Adipose tissue (tissue), 3 donors: ENCODE measurements around the gene NMNAT1. TPM values are rescaled to one million over a fixed set of nuclear protein-coding genes. Genes with fewer than 3 reads are reported as not detected.
"Not testable (repeated sequence)": the region's sequence is repeated elsewhere in the genome, so short reads cannot be mapped to it uniquely, and the experiment has no call there.

Experiments used
- H3K27ac ChIP-seq: one replicate; pipeline ENCODE4 v1.5.1; 2013; ENCODE audit warnings: low read depth, low read length
- WGBS, 3 donors: extraction: QIAGEN DNeasy Blood & Tissue Kit; methylation state at CpG; one replicate each; pipeline ENCODE4 v1.1.7; 2013; 5-methylcytosine and 5-hydroxymethylcytosine counted together
- polyA plus RNA-seq, 3 donors: library from polyadenylated mRNA; stranded (reverse); fragments of 200-250 nt; gene quantifications; one replicate each; pipeline ENCODE4 v1.2.3, GENCODE V29; 2013
- donor health status: healthy with polysubstance abuse.
- donor health status: Bipolar disorder and iron deficiency.
- donor health status: healthy.

Gene NMNAT1
- polyA plus RNA-seq, 3 donors = 4.2 to 4.9 (median 4.9) TPM

DNA sequence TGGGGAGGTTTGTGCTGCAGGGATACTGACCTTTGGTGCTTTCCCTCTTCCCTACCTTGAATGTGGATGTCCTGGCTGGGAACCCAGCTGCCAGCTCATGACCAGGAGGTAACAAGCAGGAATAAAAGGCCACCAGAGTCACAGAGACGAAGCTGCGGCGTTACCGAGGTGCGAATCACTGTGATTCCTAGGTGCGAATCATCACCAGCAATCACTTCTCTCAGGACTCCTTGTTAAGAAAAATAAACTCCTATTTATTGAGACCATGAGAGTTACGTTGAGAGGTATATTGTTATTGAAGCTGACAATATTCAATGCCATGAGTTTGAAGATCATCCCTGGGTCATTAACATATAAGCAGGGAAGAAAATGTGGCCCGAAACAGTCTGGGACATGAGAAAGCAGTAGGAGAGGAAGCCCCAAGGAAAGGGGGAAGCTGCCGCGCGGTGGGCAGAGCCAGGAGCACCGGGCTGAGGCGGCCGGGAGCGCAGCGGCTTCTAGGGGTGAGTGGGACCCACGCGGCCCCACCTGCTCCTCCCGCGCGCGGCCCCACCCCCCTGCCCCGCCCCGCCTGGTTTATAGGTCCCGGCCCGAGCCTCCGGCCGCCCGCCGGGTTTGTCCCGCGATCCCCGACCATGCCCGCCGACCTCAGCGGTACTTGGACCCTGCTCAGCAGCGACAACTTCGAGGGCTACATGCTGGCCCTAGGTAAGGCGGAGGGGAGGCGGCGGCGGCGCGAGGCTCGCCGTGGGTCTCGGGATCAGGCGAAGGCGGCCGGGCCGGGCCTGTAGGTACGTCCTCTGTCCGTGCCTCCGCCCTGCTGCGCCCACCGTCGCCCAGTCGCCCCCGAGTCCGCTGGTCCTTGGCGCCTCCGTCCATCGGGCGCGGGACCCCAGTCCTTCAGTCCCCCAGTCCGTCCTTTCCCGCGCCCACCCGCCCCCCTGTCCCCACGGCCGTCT, 53.6 kb downstream of the NMNAT1 start, which contains the start of gene RBP7:
TSS of gene RBP7 (plus strand) at position 605 of the 959 bp plus-strand sequence. CDS start at position 636, 31 bp downstream.
- no peak within 1 kb of the TSS for H3K27ac ChIP-seq
- 6 to 10% (median 6%) methylated on average over 55 to 70 of the region's 71 CpGs for WGBS, 3 donors

DNA sequence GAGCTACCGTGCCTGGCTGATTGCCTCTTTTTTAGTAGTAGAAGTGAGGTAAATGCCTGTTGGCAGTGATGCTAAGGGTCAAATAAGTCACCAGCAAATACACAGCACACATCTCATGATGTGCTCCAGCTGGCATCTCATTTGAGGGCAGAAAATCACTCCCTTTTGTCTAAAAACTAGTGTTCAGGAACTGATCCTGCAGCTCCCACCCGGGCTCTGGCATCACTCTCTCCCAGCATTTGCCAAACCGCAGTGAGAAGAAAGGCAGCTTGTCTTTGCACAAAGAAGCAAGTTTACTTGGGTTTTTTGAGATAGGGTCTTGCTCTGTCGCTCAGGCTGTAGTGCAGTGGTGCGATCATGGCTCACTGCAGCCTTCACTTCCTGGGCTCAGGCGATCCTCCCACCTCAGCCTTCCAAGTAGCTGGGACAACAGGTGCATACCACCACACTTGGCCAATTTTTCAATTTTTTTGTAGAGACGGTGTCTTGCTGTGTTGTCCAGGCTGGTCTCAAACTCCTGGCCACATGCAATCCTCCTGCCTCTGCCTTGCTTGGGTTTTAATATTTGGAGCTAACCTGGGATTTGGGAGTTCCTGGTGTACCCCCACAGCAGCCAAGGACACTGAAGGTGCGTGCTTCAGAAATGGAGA, 57.9 kb downstream of the NMNAT1 start:
- H3K27ac ChIP-seq = no peak overlapping the region
- WGBS, 3 donors = 72 to 77% (median 75%) methylated on average over 8 of the region's 8 CpGs

DNA sequence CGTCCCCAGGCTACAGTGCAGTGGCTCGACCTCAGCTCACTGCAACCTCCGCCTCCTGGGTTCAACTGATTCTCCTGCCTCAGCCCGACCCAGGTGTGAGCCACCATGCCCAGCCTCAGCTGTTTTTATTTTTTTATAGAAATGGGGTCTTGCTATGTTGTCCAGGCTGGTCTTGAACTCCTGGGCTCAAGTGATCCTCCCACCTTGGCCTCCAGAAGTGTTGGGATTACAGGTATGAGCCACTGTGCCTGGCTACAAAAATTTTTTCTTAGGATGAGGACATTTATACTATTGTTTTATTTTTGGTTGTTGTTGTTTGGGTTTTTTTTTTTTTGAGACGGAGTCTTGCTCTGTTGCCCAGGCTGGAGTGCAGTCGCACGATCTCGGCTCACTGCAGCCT, 62.0 kb downstream of the NMNAT1 start:
- not testable (repeated sequence) for H3K27ac ChIP-seq
- 89 to 92% (median 92%) methylated on average over 8 of the region's 8 CpGs for WGBS, 3 donors

DNA sequence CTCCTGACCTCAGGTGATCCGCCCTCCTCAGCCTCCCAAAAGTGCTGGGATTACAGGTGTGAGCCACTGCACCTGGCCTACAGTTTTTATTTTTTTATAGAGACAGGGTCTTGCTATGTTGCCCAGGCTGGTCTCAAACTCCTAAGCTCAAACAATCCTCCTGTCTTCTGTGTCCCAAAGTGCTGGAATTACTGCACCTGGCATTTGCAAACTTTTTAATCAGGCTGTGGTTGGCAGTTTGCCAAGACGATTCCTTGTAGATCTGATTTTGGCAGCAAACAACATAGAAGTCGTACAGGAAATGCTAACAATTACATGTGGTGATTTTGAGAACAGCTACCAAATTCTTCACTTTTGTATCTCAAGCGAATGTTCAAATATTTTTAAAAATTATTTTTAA, 63.9 kb downstream of the NMNAT1 start:
- 27 to 59% (median 51%) methylated on average over 4 of the region's 4 CpGs for WGBS, 3 donors
- no peak overlapping the region for H3K27ac ChIP-seq

DNA sequence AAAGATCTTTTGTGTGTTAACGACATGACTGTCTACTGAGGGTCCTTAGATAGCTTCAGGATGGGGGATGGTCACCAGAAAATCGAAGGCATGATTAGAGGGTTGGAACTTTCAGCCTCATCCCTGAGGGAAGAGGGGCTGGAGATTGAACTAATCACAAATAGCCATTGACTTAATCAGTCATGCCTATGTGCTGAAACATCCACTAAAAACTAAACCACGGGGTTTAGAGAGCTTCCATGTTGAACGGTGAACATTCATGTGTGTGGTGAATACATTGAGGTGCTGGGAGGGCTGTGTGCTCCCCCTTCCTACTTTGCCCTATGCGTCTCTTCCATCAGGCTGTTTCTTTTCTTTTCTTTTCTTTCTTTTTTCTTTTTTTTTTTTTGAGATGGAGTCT, 70.7 kb downstream of the NMNAT1 start:
- WGBS, 3 donors = 86 to 91% (median 88%) methylated on average over 5 of the region's 5 CpGs
- H3K27ac ChIP-seq = no peak overlapping the region

DNA sequence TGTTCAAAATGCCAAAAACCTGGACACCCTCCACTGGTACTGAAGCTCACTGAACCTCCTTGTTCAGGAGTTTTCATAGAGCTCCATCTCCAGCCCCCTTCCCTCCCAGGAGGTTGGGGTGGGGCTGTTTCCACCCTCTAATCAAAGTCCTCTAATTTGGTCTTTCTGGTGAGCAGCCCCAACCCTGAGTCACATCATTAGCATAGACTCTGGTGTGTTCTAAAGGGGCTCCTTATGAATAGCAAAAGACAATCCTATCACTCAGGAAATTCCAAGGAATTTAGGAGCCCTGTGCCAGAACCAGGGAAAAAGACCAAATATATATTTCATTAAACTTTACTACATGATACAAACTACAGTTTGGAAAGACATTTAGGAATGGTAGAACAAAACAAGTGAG, 76.3 kb downstream of the NMNAT1 start:
- no peak overlapping the region for H3K27ac ChIP-seq

DNA sequence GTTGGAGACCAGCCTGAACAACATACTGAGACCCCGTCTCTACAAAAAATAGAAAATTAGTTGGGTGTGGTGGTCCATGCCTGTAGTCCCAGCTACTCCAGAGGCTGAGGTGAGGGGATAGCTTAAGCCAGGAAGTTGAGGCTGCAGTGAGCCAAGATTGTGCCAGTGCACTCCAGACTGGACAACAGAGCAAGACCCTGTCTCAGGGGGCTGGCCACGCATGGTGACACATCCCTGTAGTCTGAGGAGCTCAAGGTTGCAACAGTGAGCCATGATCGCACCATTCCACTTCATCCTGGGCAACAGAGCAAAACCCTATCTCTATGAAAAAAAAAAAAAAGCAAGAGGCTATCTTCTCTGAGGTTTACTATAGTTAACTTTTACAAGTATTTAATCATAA, 76.8 kb downstream of the NMNAT1 start:
- no peak overlapping the region for H3K27ac ChIP-seq
- 81 to 90% (median 87%) methylated on average over 3 of the region's 3 CpGs for WGBS, 3 donors

DNA sequence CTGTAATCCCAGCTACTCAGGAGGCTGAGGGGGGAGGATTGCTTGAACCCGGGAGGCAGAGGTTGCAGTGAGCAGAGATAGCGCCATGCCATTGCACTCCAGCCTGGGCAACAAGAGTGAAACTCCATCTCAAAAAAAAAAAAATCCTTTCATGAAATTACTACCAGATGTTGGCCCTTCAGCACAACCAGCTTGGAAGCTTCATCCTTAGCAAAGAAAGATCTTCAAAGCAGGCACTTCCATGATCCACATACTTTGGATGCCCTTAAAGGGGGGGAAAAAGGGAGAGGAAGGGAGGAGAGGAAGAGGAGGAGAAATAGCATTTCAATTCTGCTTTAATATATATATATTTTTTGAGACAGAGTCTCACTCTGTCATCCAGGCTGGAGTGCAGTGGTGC, 77.4 kb downstream of the NMNAT1 start:
- not testable (repeated sequence) for H3K27ac ChIP-seq
- 71 to 74% (median 73%) methylated on average over 2 of the region's 2 CpGs for whole genome bisulfite sequencing, 3 donors

DNA sequence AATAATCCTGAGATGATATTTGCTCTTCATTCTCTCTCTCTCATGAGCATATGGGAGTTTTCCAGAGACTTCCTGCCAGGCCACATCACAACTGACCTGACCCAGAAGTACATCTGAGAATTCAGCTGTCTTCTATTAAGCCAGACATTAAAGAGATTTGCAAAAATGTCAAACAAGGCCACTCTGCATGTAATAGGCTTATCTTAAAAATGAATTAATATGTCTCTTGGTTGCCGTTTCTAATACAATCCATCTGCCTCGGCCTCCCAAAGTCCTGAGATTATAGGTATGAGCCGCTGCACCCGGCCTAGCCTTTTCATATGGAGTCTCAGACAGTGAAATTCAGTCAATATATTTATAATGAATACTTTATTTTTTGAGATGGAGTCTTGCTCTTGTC, 78.7 kb downstream of the NMNAT1 start:
- not testable (repeated sequence) for H3K27ac ChIP-seq
- 85 to 90% (median 85%) methylated on average over 4 of the region's 4 CpGs for whole genome bisulfite sequencing, 3 donors

DNA sequence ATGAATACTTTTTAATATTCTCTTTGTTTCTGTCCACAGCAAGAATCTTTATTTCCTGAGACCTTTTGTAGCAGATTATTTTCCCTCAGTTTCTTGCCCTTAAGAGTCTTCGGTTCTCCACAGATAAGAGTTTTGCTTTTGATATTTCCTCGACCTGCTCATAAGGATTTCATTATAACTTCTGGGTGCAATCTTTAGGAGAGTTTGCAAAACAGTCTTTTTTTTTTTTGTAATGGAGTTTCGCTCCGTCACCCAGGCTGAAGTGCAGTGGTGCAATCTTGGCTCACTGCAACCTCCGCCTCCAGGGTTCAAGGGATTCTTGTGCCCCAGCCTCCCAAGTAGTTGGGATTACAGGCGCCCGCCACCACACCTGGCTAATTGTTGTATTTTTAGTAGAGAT, 79.4 kb downstream of the NMNAT1 start:
- no peak overlapping the region for H3K27ac ChIP-seq
- WGBS, 3 donors = 67 to 88% (median 71%) methylated on average over 7 of the region's 7 CpGs

DNA sequence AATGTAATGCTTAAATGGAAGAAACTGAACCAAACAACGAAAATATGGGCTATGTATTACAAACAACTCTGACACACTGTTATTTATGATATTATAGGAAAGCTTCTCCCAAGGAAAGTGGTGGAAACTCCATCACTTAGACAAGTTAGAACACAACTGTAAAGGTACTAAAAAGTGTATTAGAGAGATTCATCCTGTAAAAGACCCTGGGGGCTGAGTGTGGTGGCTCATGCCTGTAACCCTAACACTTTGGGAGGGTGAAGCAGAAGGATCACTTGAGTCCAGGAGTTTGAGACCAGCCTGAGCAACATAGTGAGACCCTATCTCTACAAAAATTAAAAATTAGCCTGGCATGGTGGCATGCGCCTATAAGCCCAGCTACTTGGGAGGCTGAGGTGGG, 82.1 kb downstream of the NMNAT1 start:
- no peak overlapping the region for H3K27ac ChIP-seq
- WGBS, 3 donors = 83 to 87% (median 84%) methylated on average over 2 of the region's 2 CpGs

DNA sequence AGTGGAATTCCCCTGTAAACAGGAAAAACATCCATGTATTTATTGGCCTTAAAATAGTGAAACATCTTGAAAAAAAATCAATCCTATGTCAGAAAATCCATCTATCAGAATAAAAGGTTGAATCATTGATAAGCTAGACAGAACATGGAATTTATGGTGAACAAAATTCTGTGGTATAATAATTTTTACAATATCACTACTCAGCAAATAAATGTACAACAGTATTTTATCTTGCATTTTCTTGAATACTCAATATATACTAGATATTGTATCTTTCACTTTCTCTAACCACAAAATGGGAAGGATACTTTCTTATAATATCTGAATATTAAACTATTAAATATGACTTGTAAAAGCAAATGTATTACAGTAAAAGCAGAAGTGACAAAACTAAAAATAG, 83.8 kb downstream of the NMNAT1 start:
- no peak overlapping the region for H3K27ac ChIP-seq

DNA sequence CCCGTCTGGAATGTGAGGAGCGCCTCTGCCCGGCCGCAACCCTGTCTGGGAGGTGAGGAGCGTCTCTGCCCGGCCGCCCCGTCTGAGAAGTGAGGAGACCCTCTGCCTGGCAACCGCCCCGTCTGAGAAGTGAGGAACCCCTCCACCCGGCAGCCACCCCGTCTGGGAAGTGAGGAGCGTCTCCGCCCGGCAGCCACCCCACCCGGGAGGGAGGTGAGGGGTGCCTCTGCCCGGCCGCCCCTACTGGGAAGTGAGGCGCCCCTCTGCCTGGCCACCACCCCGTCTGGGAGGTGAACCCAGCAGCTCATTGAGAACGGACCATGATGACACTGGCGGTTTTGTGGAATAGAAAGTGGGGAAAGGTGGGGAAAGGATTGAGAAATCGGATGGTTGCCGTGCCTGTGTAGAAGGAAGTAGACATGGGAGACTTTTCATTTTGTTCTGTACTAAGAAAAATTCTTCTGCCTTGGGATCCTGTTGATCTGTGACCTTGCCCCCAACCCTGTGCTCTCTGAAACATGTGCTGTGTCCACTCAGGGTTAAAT, 85.8 kb downstream of the NMNAT1 start:
- 57 to 85% (median 73%) methylated on average over 16 to 24 of the region's 24 CpGs for WGBS, 3 donors

DNA sequence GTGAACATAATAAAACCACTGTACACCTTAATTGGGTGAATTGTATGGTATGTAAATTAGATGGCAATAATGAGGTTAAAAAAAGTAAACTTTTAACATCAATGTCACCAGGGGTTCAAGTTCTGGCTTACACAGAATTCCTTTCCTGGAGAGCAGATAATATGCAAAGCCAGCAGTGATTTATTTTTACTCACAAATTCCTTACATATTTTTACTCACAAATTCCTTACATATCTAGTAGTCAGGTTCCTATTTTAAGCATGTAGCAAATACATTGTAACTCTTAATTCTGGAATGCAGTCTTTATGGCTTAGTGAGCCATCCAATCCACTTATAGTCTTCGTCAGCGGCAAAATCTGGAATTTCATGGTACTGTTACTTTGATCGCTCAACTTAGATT, 88.2 kb downstream of the NMNAT1 start:
- no peak overlapping the region for H3K27ac ChIP-seq
- 86 to 93% (median 92%) methylated on average over 3 of the region's 3 CpGs for WGBS, 3 donors

More for the DNA sequence above, 85.8 kb downstream of the NMNAT1 start:
- H3K27ac ChIP-seq = not testable (repeated sequence)

DNA sequence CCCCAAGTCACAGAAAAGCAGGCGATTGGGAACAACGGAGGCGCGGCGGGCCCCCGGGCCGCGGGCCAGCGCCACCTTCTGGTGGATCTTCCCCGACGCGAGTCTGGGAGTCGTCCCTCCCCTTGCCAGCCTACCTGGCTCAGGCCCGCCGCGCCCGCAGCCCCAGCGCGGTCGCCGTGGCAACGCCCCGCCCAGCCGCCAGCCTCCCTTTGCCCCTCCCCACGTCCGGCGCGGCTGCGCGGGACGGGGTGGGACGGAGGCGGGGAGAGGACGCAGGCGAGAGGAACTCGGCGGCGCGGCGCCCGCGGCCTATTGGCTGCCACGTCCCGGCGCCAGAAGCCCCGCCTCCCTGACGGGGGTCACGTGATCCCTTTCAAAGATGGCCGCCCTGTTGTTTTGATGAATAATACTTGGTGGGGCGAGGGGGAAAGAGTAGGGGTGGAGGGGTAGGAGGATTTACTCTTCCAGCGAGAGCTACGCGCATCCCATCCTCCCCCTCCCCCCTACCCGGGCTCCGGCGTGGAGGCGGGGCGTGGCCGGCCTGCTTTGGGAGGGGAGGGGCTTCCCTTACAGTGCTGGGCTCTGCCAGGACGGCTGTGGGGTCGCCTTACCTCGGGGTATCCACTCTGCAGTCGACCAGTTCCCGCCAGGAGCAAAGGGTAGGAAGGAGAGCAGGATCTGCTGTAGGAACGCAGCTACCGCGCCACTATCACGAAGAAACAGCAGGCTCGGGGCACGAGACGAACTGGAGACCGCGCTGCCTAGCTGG, 89.5 kb downstream of the NMNAT1 start, which contains the start of gene UBE4B:
TSS of gene UBE4B (plus strand) at position 369 of the 769 bp plus-strand sequence. CDS start 713 bp downstream, outside the sequence.
- 0 to 1% (median 0%) methylated on average over 50 to 73 of the region's 73 CpGs for WGBS, 3 donors
- H3K27ac ChIP-seq = peak within 1 kb of the TSS; percentile 72

DNA sequence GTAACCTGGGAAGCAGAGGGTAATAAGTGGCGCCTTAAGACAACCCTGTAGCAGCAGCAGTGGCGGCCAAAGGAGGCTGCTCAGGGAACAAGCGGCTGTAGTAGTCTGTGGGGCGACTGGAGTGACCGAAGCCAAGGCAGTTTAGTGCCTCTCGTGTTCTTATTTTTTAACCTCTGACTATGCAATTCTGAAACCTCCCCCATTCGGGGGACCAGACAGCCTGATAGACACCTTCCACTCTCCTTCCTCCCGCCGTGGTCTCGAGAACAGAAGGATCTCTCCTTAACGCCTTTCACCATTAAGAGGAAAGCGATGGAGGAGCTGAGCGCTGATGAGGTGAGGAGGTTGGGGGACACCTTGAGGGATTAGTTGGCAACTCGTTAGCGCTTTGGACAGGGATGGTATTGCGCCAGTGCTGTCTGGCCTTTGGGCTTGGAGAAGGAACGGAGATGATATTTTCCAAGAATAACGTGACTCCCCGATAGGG, 90.1 kb downstream of the NMNAT1 start:
- WGBS, 3 donors = 0 to 1% (median 0%) methylated on average over 19 of the region's 19 CpGs
- H3K27ac ChIP-seq = no peak overlapping the region
